Nephron (organoid): ENCODE measurements around the gene GNG2.

Source experiments
- H3K27ac Mint-ChIP-seq, 3 experiments: 2 replicates each; pipeline ENCODE4 v1.8.0; 2020; ENCODE audit warnings: mixed read lengths in 3 of 3, mild to moderate bottlenecking in 2 of 3, moderate library complexity in 1 of 3
- H3K27me3 Mint-ChIP-seq: 2 replicates; pipeline ENCODE4 v1.8.0; 2021; ENCODE audit warnings: low read depth, mild to moderate bottlenecking, moderate library complexity, mixed read lengths
- H3K36me3 Mint-ChIP-seq: 2 replicates; pipeline ENCODE4 v1.8.0; 2020; ENCODE audit warnings: low read depth, mixed read lengths
- H3K4me1 Mint-ChIP-seq: 2 replicates; pipeline ENCODE4 v1.8.0; 2020; ENCODE audit warnings: mixed read lengths
- H3K4me3 Mint-ChIP-seq, 3 experiments: 2 replicates each; pipeline ENCODE4 v1.8.0; 2020; ENCODE audit warnings: mild to moderate bottlenecking in 3 of 3, mixed read lengths in 3 of 3, moderate library complexity in 2 of 3
- H3K9me3 Mint-ChIP-seq: 2 replicates; pipeline ENCODE4 v1.8.0; 2020; ENCODE audit warnings: mixed read lengths
- CTCF ChIP-seq, 3 experiments: fragments of 200-600 bp; sonication (generic); IDR thresholded peaks; one replicate each; pipeline ENCODE4 v1.5.0; 2021; ENCODE audit warnings: antibody characterized with exemption in 3 of 3; ENCODE audit not compliant: unreplicated experiment in 3 of 3

GNG2 gene

GRCh38 chr14:51846631-51847488 is 13.6 kb upstream of the GNG2 start:
- no peaks in the 10 kb centered on the region for H3K27me3 Mint-ChIP-seq
- H3K4me3 Mint-ChIP-seq, result peak overlapping the region in 1 of 3 experiments; percentile 39
- H3K36me3 Mint-ChIP-seq, result no peaks in the 10 kb centered on the region
- TF ChIP-seq CTCF (IDR thresholded peaks at IDR 0.05; ENCODE audit: unreplicated experiment in 3 of 3), result no peak
- H3K4me1 Mint-ChIP-seq, result peaks cover 11% of the 10 kb centered on the region
- H3K27ac Mint-ChIP-seq, result peak overlapping the region in 2 of 3 experiments; percentile 19 to 84
- H3K9me3 Mint-ChIP-seq, result peaks cover 2% of the 10 kb centered on the region

DNA sequence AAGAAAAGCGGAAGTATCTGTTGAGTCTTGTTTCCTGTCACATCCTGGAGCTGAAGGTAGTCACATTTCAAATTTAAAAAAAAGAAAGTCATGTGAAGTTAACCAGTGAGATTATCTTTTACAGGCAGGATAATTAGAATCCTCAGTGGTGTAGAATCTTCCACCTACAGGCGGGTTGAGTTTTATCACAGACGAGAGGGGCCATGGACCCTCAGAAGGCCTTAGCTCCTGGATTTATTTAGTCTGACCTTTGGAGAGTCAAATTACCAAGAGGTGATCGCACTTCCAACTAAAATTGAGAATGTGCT is 13.0 kb upstream of the GNG2 start:
- Mint-ChIP-seq H3K4me3 (no peak overlapping the region), H3K9me3 (peaks cover 2% of the 10 kb centered on the region), H3K27ac (peak overlapping the region in 1 of 3 experiments; percentile 19), H3K36me3 (no peaks in the 10 kb centered on the region), H3K27me3 (no peaks in the 10 kb centered on the region), H3K4me1 (peaks cover 11% of the 10 kb centered on the region)
- TF ChIP-seq CTCF (IDR thresholded peaks at IDR 0.05; ENCODE audit: unreplicated experiment in 3 of 3), result no peak

GRCh38 chr14:51848120-51848519 is 12.3 kb upstream of the GNG2 start:
- H3K27me3 Mint-ChIP-seq, result no peaks in the 10 kb centered on the region
- no peak overlapping the region for H3K4me3 Mint-ChIP-seq
- TF ChIP-seq CTCF (IDR thresholded peaks at IDR 0.05; ENCODE audit: unreplicated experiment in 3 of 3), result no peak
- peaks cover 17% of the 10 kb centered on the region for H3K4me1 Mint-ChIP-seq
- peaks cover 2% of the 10 kb centered on the region for H3K9me3 Mint-ChIP-seq
- no peaks in the 10 kb centered on the region for H3K36me3 Mint-ChIP-seq
- no peak overlapping the region for H3K27ac Mint-ChIP-seq

DNA sequence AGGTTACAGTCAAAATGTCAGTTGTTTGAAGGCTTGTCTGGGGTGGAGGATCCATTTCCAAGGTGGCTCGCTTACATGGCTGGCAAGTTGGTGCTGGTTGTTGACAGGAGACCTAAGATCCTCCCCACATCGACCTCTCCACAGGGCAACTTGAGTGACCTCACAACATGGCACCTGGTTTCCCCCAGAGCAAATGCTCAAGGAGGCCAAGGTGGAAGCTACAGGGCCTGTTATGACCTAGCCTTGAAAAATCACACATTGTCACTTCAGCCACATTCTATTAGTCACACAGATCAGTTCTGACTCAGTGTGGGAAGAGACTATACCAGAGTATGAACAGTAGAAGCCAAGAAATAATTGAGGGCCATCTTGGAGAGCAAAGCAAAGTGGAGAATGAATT is 11.3 kb upstream of the GNG2 start:
- Mint-ChIP-seq H3K36me3 (no peaks in the 10 kb centered on the region), H3K4me3 (no peak overlapping the region), H3K9me3 (peaks cover 2% of the 10 kb centered on the region), H3K27ac (no peak overlapping the region), H3K27me3 (no peaks in the 10 kb centered on the region), H3K4me1 (peaks cover 17% of the 10 kb centered on the region)
- no peak for TF ChIP-seq CTCF (IDR thresholded peaks at IDR 0.05; ENCODE audit: unreplicated experiment in 3 of 3)

GRCh38 chr14:51850651-51851050 is 9.8 kb upstream of the GNG2 start:
- no peak overlapping the region for H3K27ac Mint-ChIP-seq
- no peak for TF ChIP-seq CTCF (IDR thresholded peaks at IDR 0.05; ENCODE audit: unreplicated experiment in 3 of 3)
- no peak overlapping the region for H3K4me3 Mint-ChIP-seq
- H3K36me3 Mint-ChIP-seq, result no peaks in the 10 kb centered on the region
- H3K9me3 Mint-ChIP-seq, result peaks cover 2% of the 10 kb centered on the region
- peaks cover 28% of the 10 kb centered on the region for H3K4me1 Mint-ChIP-seq
- no peaks in the 10 kb centered on the region for H3K27me3 Mint-ChIP-seq

GRCh38 chr14:51852541-51852940 is 7.9 kb upstream of the GNG2 start:
- Mint-ChIP-seq H3K27ac (no peak overlapping the region), H3K36me3 (no peaks in the 10 kb centered on the region), H3K9me3 (peaks cover 2% of the 10 kb centered on the region), H3K27me3 (peaks cover 4% of the 10 kb centered on the region), H3K4me1 (peaks cover 29% of the 10 kb centered on the region), H3K4me3 (no peak overlapping the region)
- no peak for TF ChIP-seq CTCF (IDR thresholded peaks at IDR 0.05; ENCODE audit: unreplicated experiment in 3 of 3)
